IPS-20b (cell line): Measurements from ENCODE around the gene SLC17A6.

Source experiments
- H3K27ac ChIP-seq: one replicate; pipeline ENCODE4 v1.5.1; 2013; ENCODE audit warnings: low read length
- H3K27me3 ChIP-seq: 2 replicates; pipeline ENCODE4 v1.6.1; 2013; ENCODE audit warnings: mild to moderate bottlenecking, low read length, inconsistent platforms; ENCODE audit not compliant: insufficient read depth
- H3K36me3 ChIP-seq: 2 replicates; pipeline ENCODE4 v1.6.1; 2013; ENCODE audit warnings: low read depth, mild to moderate bottlenecking, inconsistent platforms, low read length, moderate library complexity; ENCODE audit not compliant: insufficient read depth
- H3K4me1 ChIP-seq: 2 replicates; pipeline ENCODE4 v1.6.1; 2013; ENCODE audit warnings: mild to moderate bottlenecking, control low read depth, inconsistent platforms, low read length, moderate library complexity; ENCODE audit not compliant: insufficient read depth
- H3K4me3 ChIP-seq: 2 replicates; pipeline ENCODE4 v1.5.1; 2013; ENCODE audit warnings: mild to moderate bottlenecking, low read length, inconsistent platforms
- H3K9ac ChIP-seq: 2 replicates; pipeline ENCODE4 v1.6.1; 2013; ENCODE audit warnings: low read depth, mild to moderate bottlenecking, inconsistent platforms, low read length, moderate library complexity
- H3K9me3 ChIP-seq: 2 replicates; pipeline ENCODE4 v1.6.1; 2013; ENCODE audit warnings: mild to moderate bottlenecking, low read depth, low read length, inconsistent platforms; ENCODE audit not compliant: insufficient read depth

The SLC17A6 gene

DNA sequence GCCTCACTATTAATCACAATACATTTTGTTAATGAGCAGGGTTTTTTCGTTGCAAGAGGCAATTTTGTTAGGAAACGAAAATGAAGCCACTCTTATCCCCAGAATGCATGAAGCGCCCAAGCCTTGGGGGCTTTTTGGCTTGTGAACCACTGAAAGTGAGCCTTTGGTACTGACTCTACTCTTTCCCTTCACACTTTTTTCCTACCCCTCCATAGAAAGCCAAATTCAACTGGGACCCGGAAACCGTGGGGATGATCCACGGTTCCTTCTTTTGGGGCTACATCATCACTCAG is 4.8 kb downstream of the SLC17A6 start:
- Histone ChIP-seq H3K4me1 (peaks cover 23% of the 10 kb centered on the region), H3K9me3 (no peaks in the 10 kb centered on the region), H3K27ac (no peak overlapping the region), H3K27me3 (peaks cover 78% of the 10 kb centered on the region), H3K36me3 (no peaks in the 10 kb centered on the region), H3K4me3 (peak overlapping the region; percentile 75), H3K9ac (peak overlapping the region; percentile 31; the same call in 1 of the 2 replicates)

DNA sequence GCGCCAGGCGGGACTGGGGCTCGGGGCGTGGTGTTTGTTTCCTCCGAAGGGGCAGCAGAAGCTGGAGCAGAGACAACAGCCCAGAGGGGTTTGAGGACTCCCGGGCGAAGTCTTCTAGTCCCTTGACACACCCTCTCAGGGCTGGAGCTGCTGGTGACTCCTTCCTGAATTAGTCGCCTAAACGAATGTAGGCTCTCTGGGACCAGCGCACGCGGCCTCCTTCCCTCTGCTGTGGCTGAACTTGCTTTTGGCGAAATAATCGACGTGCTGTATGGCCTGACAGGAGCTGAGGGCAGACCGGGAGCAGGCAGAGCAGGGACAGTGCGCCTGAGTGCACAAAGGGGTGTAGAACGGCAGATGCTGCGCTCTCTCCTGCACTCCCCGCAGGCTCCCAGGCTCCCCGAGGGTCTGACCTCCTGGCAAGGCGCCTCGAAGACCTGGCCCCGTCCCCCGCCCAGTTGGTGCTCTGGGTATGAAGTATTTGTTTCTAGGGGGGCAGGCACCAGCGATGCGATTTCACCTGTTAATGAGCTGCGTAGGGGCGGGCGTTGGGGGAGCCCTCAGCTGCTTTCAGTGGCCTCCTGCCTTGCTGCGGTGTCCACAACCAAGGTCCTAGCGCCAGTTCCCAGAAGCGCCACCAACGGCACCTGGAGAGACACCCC is 5.3 kb downstream of the SLC17A6 start:
- H3K4me1 ChIP-seq, result peaks cover 23% of the 10 kb centered on the region; the same call in 1 of the 2 replicates
- H3K4me3 ChIP-seq, result peak overlapping the region; percentile 75
- H3K9ac ChIP-seq, result peak overlapping the region; percentile 31; the same call in 1 of the 2 replicates
- peaks cover 73% of the 10 kb centered on the region for H3K27me3 ChIP-seq
- H3K27ac ChIP-seq, result no peak overlapping the region
- no peaks in the 10 kb centered on the region for H3K36me3 ChIP-seq
- no peaks in the 10 kb centered on the region for H3K9me3 ChIP-seq

DNA sequence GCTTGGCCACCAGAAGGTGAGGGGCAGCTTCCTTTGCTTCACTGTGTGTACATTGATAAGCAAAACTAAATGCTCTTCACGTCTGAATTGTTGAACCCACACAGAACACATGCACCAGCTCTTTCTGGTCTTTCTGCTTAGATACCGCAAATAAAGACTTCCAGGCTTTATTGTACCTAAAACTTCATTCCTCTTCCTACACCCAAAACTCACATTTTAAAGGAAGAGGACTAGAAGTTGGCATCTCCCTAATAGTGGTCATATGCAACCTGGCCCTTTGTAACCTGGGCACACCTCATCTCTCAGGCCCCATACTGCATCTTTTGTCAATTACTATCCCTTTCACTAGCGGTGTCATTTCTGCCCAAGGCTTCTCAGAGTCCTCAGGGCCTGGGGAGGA is 5.9 kb downstream of the SLC17A6 start:
- Histone ChIP-seq H3K27ac (no peak overlapping the region), H3K9me3 (no peaks in the 10 kb centered on the region), H3K27me3 (peaks cover 69% of the 10 kb centered on the region), H3K4me3 (peak overlapping the region; percentile 75), H3K36me3 (no peaks in the 10 kb centered on the region), H3K9ac (no peak overlapping the region), H3K4me1 (peaks cover 25% of the 10 kb centered on the region; the same call in 1 of the 2 replicates)

DNA sequence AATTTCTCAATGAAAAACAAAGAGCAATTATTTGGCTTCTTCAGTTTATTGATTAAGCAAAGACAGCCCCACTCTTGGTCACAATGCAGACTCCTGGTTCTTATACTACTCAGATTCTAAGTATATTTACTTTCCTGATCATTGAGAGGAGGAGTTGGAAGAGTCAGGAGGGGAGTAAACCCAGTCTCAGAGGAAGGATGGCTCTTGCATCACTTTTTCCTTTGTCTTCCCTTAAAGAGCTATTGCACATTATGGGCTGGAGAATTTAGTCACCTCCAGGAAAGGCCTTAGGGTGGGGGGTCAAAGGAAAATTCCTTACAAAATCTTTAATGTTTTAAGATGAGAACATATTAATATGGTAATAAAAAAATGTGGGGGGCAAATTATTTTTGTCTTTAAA is 8.1 kb downstream of the SLC17A6 start:
- Histone ChIP-seq H3K27ac (no peak overlapping the region), H3K9ac (peak overlapping the region; percentile 26; the same call in 1 of the 2 replicates), H3K27me3 (peaks cover 47% of the 10 kb centered on the region), H3K9me3 (no peaks in the 10 kb centered on the region), H3K4me1 (peaks cover 12% of the 10 kb centered on the region; the same call in 1 of the 2 replicates), H3K4me3 (no peak overlapping the region), H3K36me3 (no peaks in the 10 kb centered on the region)

DNA sequence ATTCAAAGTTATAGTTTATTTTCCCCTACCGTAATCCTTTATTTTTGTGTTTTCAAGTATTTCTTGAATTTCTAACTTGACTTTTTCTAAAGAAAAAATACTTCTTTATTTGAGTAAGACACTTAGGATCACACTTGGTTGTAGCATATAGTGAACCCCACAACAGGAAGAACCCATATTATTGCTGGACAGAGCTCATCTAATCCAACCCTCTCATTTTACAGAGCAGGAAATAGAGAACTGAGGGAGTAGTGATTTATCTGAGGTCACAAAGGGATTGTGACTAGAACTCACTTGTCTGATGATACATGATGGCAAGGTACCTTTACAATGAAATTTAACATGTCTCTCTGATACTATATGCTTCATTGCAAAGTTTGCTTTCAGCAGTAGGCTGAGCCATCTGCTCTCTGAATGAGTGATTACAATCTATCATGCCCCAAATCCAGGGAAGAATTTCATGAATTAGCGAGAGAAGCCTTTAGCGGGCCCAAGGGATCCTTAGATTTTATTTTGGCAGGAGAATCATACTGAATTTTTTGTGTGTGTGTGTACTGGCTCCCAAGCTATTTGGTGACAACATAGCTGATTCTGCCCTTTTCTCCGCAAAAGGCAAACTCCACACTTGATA is 9.8 kb downstream of the SLC17A6 start:
- Histone ChIP-seq H3K27ac (no peak overlapping the region), H3K4me3 (no peak overlapping the region), H3K36me3 (no peaks in the 10 kb centered on the region), H3K27me3 (peaks cover 30% of the 10 kb centered on the region), H3K9me3 (no peaks in the 10 kb centered on the region), H3K9ac (no peak overlapping the region), H3K4me1 (peaks cover 12% of the 10 kb centered on the region; the same call in 1 of the 2 replicates)

DNA sequence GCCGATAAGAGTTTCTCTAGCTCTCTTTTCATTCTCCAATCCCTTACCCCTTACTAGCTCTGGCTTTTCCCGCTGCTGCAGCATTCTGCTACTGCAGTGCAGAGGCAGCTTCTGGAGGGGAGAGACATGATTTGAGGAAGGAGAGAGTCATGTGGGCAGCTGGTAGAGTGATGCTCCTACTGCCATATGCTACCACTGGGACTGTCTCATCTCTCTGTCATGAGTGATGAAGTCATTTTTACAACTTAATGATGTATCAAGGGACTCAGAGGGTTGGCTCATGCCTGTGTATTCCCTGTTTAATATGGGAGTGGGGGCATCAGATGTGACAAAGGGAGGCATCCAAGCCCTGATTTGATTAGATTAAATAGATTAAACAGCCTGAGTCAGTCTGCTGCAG is 11.3 kb downstream of the SLC17A6 start:
- no peak overlapping the region for H3K27ac ChIP-seq
- H3K4me3 ChIP-seq, result no peak overlapping the region
- H3K9me3 ChIP-seq, result no peaks in the 10 kb centered on the region
- H3K27me3 ChIP-seq, result peaks cover 15% of the 10 kb centered on the region
- peaks cover 7% of the 10 kb centered on the region; the same call in 1 of the 2 replicates for H3K4me1 ChIP-seq
- no peaks in the 10 kb centered on the region for H3K36me3 ChIP-seq
- no peak overlapping the region for H3K9ac ChIP-seq

DNA sequence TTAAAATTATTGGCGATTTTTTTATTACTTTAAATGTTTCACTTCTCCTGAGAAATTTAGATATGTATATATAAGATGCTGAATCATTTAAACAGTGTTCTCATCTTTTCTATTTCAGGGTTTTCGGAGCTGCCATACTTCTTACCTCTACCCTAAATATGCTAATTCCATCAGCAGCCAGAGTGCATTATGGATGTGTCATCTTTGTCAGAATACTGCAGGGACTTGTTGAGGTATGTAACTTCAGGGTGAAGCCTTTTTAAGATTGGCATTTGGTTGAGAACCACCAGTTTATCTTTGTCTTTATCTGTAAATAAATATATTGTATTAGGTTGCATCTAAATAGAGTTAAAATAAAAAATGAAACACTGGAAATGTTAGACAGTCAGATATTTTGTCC is 21.1 kb downstream of the SLC17A6 start:
- Histone ChIP-seq H3K9ac (no peak overlapping the region), H3K4me3 (no peak overlapping the region), H3K9me3 (no peaks in the 10 kb centered on the region), H3K4me1 (0 out of 2 replicates have a peak, but pooled peaks cover 2% of the 10 kb centered on the region), H3K27ac (no peak overlapping the region), H3K36me3 (no peaks in the 10 kb centered on the region), H3K27me3 (no peaks in the 10 kb centered on the region)

DNA sequence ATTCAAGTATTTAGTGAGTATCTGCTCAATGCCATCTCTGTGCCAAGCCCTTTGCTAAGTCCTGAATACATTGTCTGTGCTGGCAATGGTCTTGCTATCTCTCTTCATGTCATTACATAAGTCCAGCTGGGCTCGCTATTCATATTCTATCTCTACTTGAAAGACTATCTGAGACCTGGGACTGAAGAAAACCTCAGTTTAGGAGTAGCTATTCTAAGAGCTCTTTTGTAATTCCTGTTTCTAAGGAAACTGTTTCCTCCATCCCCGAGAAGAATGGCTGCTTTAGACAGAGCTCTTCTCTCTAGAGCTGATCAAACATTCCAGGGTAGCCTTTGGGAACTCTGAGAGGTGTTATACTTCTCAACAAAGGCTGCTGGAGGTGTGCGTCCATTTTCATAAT is 33.0 kb downstream of the SLC17A6 start:
- Histone ChIP-seq H3K4me3 (peak overlapping the region; percentile 31; the same call in 1 of the 2 replicates), H3K27ac (no peak overlapping the region)

DNA sequence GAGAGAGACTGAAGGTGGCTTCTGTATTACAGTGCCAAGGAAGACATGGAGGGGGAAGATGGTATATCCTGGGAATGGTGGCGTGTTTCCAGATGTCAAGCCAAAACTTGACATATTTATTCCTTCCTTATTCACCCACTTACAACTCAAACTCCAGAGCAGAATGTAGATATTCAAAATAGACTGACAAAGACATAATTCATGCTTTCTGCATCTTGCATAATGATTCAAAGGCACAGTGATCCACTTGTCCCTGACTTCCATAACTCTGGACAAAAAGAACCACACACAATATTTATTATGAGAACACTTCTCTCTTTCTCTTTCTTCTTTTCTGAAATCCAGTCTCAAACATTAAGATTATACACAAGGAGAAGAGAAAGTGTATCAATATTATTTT is 48.9 kb downstream of the SLC17A6 start:
- Histone ChIP-seq H3K9ac (no peak overlapping the region), H3K27me3 (no peaks in the 10 kb centered on the region), H3K9me3 (no peaks in the 10 kb centered on the region), H3K36me3 (no peaks in the 10 kb centered on the region), H3K4me1 (no peaks in the 10 kb centered on the region), H3K27ac (no peak overlapping the region), H3K4me3 (no peak overlapping the region)

More for the DNA sequence above, 33.0 kb downstream of the SLC17A6 start:
- no peak overlapping the region for H3K9ac ChIP-seq
- no peaks in the 10 kb centered on the region for H3K9me3 ChIP-seq
- peaks cover 19% of the 10 kb centered on the region; the same call in 1 of the 2 replicates for H3K4me1 ChIP-seq
- no peaks in the 10 kb centered on the region for H3K36me3 ChIP-seq
- no peaks in the 10 kb centered on the region for H3K27me3 ChIP-seq

DNA sequence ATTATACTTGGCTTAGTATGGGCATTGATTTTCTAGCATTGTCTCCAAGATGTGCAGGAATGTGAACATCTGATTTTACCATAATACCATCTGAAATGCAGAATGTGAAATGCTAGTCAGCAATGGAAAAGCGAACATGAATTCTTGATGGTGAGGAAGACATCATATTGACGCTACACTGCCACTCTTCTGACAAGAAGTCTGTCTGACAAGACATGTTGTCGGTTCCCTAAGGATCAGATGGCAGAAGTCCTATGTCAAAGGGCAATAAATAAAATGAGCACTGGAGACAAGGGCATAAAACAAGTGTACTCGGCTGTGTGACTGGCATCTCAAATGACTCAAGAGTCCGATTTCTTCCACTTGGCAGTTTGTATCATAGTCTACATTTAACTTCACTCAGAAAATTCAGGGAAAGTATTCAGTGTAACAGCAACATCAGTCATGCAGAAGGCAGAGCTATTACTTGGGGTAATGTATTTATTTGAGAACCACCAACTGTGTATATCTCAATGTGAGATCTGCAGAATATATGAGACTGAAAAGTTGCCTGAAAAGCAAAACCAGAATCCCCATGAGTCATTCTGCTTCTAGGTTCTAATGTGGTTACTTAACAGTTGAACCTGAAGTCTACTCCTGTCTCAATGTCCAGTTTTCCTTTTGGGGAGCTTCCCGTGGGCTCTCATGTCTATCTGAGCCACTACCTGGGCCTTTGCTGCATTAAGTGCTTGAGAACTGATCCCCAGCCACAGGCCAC is 51.5 kb downstream of the SLC17A6 start:
- Histone ChIP-seq H3K4me1 (no peaks in the 10 kb centered on the region), H3K27ac (no peak overlapping the region), H3K9ac (no peak overlapping the region), H3K36me3 (no peaks in the 10 kb centered on the region), H3K9me3 (no peaks in the 10 kb centered on the region), H3K4me3 (no peak overlapping the region), H3K27me3 (no peaks in the 10 kb centered on the region)

DNA sequence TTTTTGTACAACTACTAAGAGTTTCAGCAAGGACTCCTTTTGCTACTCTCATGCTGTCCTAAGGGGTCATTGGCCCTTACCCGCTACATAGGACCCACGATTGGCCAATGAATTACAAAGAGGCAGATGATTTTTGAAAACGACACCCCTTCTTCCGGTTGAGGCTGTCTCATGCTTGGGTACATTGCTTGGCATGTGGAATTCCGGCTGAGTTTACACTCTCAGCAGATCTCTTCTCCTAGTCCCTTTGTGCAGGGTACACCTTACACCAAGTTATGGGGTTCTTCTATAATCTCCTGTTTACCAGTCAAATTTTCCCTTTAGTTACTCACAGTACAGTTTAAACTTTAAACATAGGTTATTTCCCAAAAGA is 52.1 kb downstream of the SLC17A6 start:
- Histone ChIP-seq H3K36me3 (no peaks in the 10 kb centered on the region), H3K4me1 (no peaks in the 10 kb centered on the region), H3K4me3 (no peak overlapping the region), H3K27ac (no peak overlapping the region), H3K9me3 (no peaks in the 10 kb centered on the region), H3K9ac (no peak overlapping the region), H3K27me3 (no peaks in the 10 kb centered on the region)

DNA sequence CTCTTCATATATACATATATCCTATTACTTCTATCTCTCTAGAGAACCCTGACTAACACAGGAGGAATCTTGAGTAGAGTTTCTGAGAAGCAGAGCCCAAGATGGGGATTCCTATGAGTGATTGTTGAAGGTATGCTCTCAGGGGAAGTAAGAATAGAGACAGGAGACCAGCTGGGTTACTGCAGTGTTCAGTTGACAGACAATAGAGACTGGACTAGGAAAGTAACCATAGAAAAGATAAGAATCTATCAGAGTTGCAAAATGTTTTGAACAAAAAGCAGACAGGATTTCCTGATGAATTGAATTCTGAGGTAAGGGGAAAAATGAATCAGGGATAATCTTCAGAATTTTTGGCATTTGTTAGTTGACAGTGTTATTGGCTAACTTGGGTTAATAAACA is 54.4 kb downstream of the SLC17A6 start:
- no peaks in the 10 kb centered on the region for H3K9me3 ChIP-seq
- H3K27me3 ChIP-seq, result no peaks in the 10 kb centered on the region
- no peak overlapping the region for H3K9ac ChIP-seq
- H3K4me3 ChIP-seq, result no peak overlapping the region
- no peaks in the 10 kb centered on the region for H3K36me3 ChIP-seq
- H3K27ac ChIP-seq, result no peak overlapping the region
- H3K4me1 ChIP-seq, result no peaks in the 10 kb centered on the region
